HepG2 (cell line): Measurements from ENCODE around the gene KLF12. TPM values are rescaled to one million over a fixed set of nuclear protein-coding genes. Genes with fewer than 3 reads are reported as not detected.

Source experiments
- ATAC-seq: fragments of 200-7000 bp; cut with Tn5 transposase; 3 replicates; pipeline ENCODE4 v1.9.1; 2020; ENCODE audit warnings: mild to moderate bottlenecking, moderate library complexity
- BruUV-seq: library from RNA; stranded (reverse); fragments of 400-500 nt; replicated peaks from 2 replicates; lab custom pipeline; 2021; lab: Mats Ljungman, UMichigan
- CTCF ChIA-PET: fragments of 300-600 bp; formaldehyde crosslinking; extraction: SDS; loops from one replicate; lab custom pipeline; 2021; ENCODE audit warnings: low total read pairs, inconsistent platforms, low intra/inter-chr PET ratio; lab: Yijun Ruan, JAX
- POLR2A ChIA-PET: fragments of 350-600 bp; sonication (Branson Sonifier 250); formaldehyde crosslinking; loops from one replicate; lab custom pipeline; 2020; ENCODE audit warnings: antibody characterized with exemption, inconsistent platforms; lab: Yijun Ruan, JAX
- DNase-seq: peaks from one replicate; pipeline ENCODE4 v3.0.0-alpha.2; 2015; ENCODE audit warnings: low spot score
- FAIRE-seq: peaks from 3 replicates; lab custom pipeline; 2011; peaks lifted over from hg19 to GRCh38; lab: Jason Lieb, UNC
- H2AFZ ChIP-seq: one replicate; pipeline ENCODE4 v1.6.1; 2011; ENCODE audit warnings: low read length, inconsistent platforms
- H3K27ac ChIP-seq: fragments of 300-600 bp; 3 replicates; pipeline ENCODE4 v1.8.0; 2011; ENCODE audit warnings: mixed run types, mild to moderate bottlenecking, mixed read lengths, low read length, inconsistent platforms; ENCODE audit not compliant: insufficient read depth; ENCODE audit errors: extremely low read length
- H3K27me3 ChIP-seq, 2 experiments: fragments of 200-600 bp in 1 of 2; 2 replicates in 1 of 2; 3 replicates in 1 of 2; pipeline versions ENCODE4 v1.6.0 to v1.8.0; 2011; ENCODE audit warnings: low read length in 2 of 2, mild to moderate bottlenecking in 2 of 2, moderate library complexity in 2 of 2, inconsistent platforms in 1 of 2; ENCODE audit not compliant: insufficient read depth in 2 of 2, control insufficient read depth in 1 of 2
- H3K36me3 ChIP-seq, 2 experiments: fragments of 200-600 bp in 1 of 2; replicated peaks in 1 of 2; 2 replicates in 1 of 2; 3 replicates in 1 of 2; pipeline versions ENCODE4 v1.5.1 to v1.8.0; 2011; ENCODE audit warnings: low read length in 2 of 2, inconsistent platforms in 1 of 2; ENCODE audit not compliant: insufficient read depth in 2 of 2, control insufficient read depth in 1 of 2
- H3K4me1 ChIP-seq: 2 replicates; pipeline ENCODE4 v1.5.1; 2012; ENCODE audit warnings: low read length, inconsistent platforms; ENCODE audit not compliant: insufficient read depth
- H3K4me2 ChIP-seq: 2 replicates; pipeline ENCODE4 v1.6.0; 2011; ENCODE audit warnings: low read depth, low read length, inconsistent platforms
- H3K4me3 ChIP-seq, 3 experiments: fragments of 200-600 bp in 1 of 3; sonication (generic), shearing (Covaris generic) in 1 of 3; replicated peaks in 1 of 3; 2 replicates each; pipeline ENCODE4 v1.5.1; 2011 to 2016; ENCODE audit warnings: low read length in 3 of 3, inconsistent platforms in 2 of 3, low read depth in 2 of 3, mild to moderate bottlenecking in 2 of 3, control low read depth in 1 of 3, mixed read lengths in 1 of 3; ENCODE audit not compliant: insufficient read depth in 1 of 3
- H3K79me2 ChIP-seq: one replicate; pipeline ENCODE4 v1.6.1; 2011; ENCODE audit warnings: low read length, inconsistent platforms; ENCODE audit not compliant: insufficient read depth
- H3K9ac ChIP-seq: 2 replicates; pipeline ENCODE4 v1.6.0; 2011; ENCODE audit warnings: mild to moderate bottlenecking, low read depth, low read length, inconsistent platforms; ENCODE audit not compliant: insufficient read depth
- H3K9me3 ChIP-seq: 2 replicates; pipeline ENCODE4 v1.5.1; 2012; ENCODE audit warnings: mild to moderate bottlenecking, low read length
- H4K20me1 ChIP-seq: 2 replicates; pipeline ENCODE4 v1.6.0; 2011; ENCODE audit warnings: inconsistent platforms, mild to moderate bottlenecking, low read length, moderate library complexity; ENCODE audit not compliant: insufficient read depth
- GATAD2A ChIP-seq: IDR thresholded peaks from 2 replicates; pipeline ENCODE4 v1.6.1; 2016
- HDAC6 ChIP-seq: fragments of 200-600 bp; sonication (generic); IDR thresholded peaks from 2 replicates; pipeline ENCODE4 v1.7.0; 2017; ENCODE audit warnings: mild to moderate bottlenecking, antibody characterized with exemption, low read length, low read depth
- MIXL1 ChIP-seq: IDR thresholded peaks from 2 replicates; pipeline ENCODE4 v1.6.1; 2016
- MXD4 ChIP-seq: IDR thresholded peaks from 2 replicates; pipeline ENCODE4 v1.6.1; 2016; ENCODE audit warnings: mild to moderate bottlenecking, missing biosample characterization, missing genetic modification reagents
- MYNN ChIP-seq: sonication (generic); formaldehyde crosslinking; IDR thresholded peaks from 2 replicates; pipeline ENCODE4 v1.4.0; 2020; ENCODE audit warnings: mild to moderate bottlenecking, low read depth, missing genetic modification reagents
- RBFOX2 ChIP-seq: fragments of 200-400 bp; formaldehyde crosslinking; IDR thresholded peaks from 2 replicates; pipeline ENCODE4 v1.6.1; 2017; ENCODE audit warnings: low read depth, mild to moderate bottlenecking, low read length
- SNAI1 ChIP-seq: sonication (generic); formaldehyde crosslinking; IDR thresholded peaks from 2 replicates; pipeline ENCODE4 v1.5.0; 2020; ENCODE audit warnings: mild to moderate bottlenecking, missing genetic modification reagents, borderline replicate concordance
- SP1 ChIP-seq, 2 experiments: fragments of 450-650 bp in 1 of 2; sonication (generic) in 1 of 2; formaldehyde crosslinking in 1 of 2; IDR thresholded peaks; 2 replicates each; pipeline versions ENCODE4 v1.4.0 to v1.6.1; 2016 to 2020; ENCODE audit warnings: missing genetic modification reagents in 1 of 2
- SP4 ChIP-seq: sonication (generic); formaldehyde crosslinking; IDR thresholded peaks from 2 replicates; pipeline ENCODE4 v1.8.1; 2023; ENCODE audit warnings: mild to moderate bottlenecking, missing genetic modification reagents
- ZFP82 ChIP-seq: sonication (generic); formaldehyde crosslinking; IDR thresholded peaks from 2 replicates; pipeline ENCODE4 v1.5.1; 2020; ENCODE audit warnings: mild to moderate bottlenecking, missing genetic modification reagents, borderline replicate concordance
- ZNF850 ChIP-seq: sonication (generic); formaldehyde crosslinking; conservative IDR thresholded peaks from 2 replicates; pipeline ENCODE4 v1.9.0; 2021; ENCODE audit warnings: mild to moderate bottlenecking, missing genetic modification reagents
- WGBS: methylation state at CpG from one replicate; pipeline ENCODE4 v1.1.6; 2017; ENCODE audit warnings: low lambda C conversion rate; 5-methylcytosine and 5-hydroxymethylcytosine counted together
- in situ Hi-C: cut with HindIII; loops from 2 replicates; pipeline ENCODE4 v1.10.0; 2017; ENCODE audit warnings: low pct_unique_long_range_greater_than_20kb; ENCODE audit not compliant: extremely low pct_ligation_motif_present
- intact Hi-C: fragments of 100-400 bp; cut with micrococcal nuclease; formaldehyde crosslinking; loops from one replicate; pipeline ENCODE4 v1.10.0; 2022; ENCODE audit not compliant: unreplicated experiment
- polyA plus RNA-seq, 8 experiments: library from polyadenylated mRNA; depleted of rRNA in 3 of 8; stranded (reverse) in 7 of 8; unstranded in 1 of 8; fragments of >200 nt; fragmentation: Illumina TruSeq in 4 of 8; extraction: Trizol in 4 of 8; gene quantifications; 2 replicates each; pipeline versions ENCODE4 v1.2.1 to v1.2.3, GENCODE V29; 2011 to 2016; ENCODE audit warnings: low read depth in 4 of 8, missing spikeins in 1 of 8, mixed read lengths in 1 of 8; ENCODE audit not compliant: insufficient read depth in 1 of 8
- total RNA-seq, 5 experiments: library from RNA; depleted of rRNA; stranded (reverse); fragments of >200 nt; fragmentation: Illumina TruSeq; extraction: Trizol; gene quantifications; 2 replicates each; pipeline ENCODE4 v1.2.3, GENCODE V29; 2016; ENCODE audit warnings: low read depth in 1 of 5
- TF ChIP-seq, protein P1 (sequence below): sonication (generic); formaldehyde crosslinking; IDR thresholded peaks from 2 replicates; pipeline ENCODE4 v1.5.1; 2020; ENCODE audit warnings: mild to moderate bottlenecking, missing genetic modification reagents, borderline replicate concordance
- TF ChIP-seq, protein P2 (sequence below): sonication (generic); formaldehyde crosslinking; conservative IDR thresholded peaks from 2 replicates; pipeline ENCODE4 v1.4.0; 2020; ENCODE audit warnings: missing genetic modification reagents
- TF ChIP-seq, protein P3 (sequence below): sonication (generic); formaldehyde crosslinking; IDR thresholded peaks from 2 replicates; pipeline ENCODE4 v1.4.0; 2020; ENCODE audit warnings: missing genetic modification reagents, borderline replicate concordance

Gene KLF12
- total and polyA plus RNA-seq, 2 of the 13 experiments (the other 11 are each of a cell fraction or from before 2014, with no cell fraction given), result 0.66 to 1.5 TPM

DNA sequence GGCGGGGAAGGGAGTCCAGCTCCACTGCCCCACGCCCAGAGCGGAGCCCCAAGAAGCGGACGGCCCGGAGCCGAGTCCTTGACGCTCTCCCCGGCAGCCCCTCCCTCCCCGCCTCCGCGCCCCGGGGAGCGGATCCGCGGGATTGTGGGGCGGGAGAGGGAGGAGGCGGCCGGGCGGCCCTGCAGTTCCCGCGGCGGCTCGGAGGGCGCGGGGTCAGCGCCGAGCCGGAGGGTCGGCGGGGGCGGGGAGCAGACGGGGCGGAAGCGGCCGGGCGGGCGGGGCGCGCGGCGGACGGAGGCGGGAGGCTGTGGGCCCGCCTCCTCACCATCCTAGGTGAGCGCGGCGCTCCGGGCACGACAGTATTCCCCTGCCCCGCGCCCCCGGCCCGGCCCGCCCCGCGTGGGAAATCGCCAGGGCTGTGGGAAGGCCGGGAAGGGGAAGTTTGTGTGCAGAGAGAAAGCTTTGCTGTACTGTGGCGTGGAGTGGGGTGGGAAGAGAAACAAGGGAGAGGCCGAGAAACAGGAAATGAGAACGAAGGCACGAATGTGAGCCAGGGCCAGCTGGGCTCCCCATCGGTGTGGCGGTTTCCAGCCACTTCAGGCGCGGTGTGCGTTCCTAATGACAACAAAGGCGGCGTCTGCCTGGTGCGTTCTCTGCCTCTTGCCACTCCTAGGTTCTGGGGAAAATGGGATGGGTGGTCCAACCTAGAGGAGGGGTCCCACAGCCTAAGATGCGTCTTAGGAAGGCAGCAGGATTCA is 1.3 kb upstream of the KLF12 start:
- Histone ChIP-seq H3K4me3 (peak overlapping the region; percentile 64 to 75 (median 72)), H3K27me3 (peaks cover 0 to 31% of the 10 kb centered on the region in 2 experiments; a peak in 1 of 5 replicates), H3K36me3 (no peaks in the 10 kb centered on the region), H3K4me1 (peaks cover 38% of the 10 kb centered on the region), H3K9ac (peak overlapping the region; percentile 32; the same call in 1 of the 2 replicates), H3K9me3 (no peaks in the 10 kb centered on the region), H2AFZ (peak overlapping the region; percentile 34), H3K79me2 (no peaks in the 10 kb centered on the region), H4K20me1 (no peaks in the 10 kb centered on the region), H3K4me2 (peak overlapping the region; percentile 76), H3K27ac (peak overlapping the region; percentile 55)
- DNase-seq (no peak), ATAC-seq (peak; percentile 74), FAIRE-seq (no peak)
- intact Hi-C loops, result loop anchor here (1.0 to 10.0 kb wide), 2 partner anchors 152 to 301 kb away; no protein-coding TSS in a partner anchor
- ChIA-PET CTCF (no interaction called here), POLR2A (no interaction called here)
- under 1% methylated on average over 24 of the region's 72 CpGs for WGBS
- in situ Hi-C loops, result no loop called here
- no TSS peak for BruUV-seq
- no peak for TF ChIP-seq SP1 (IDR thresholded peaks at IDR 0.05)
- 0 out of 2 replicates have a peak, but pooled peaks have one; percentile 14 for TF ChIP-seq SP1 (CRISPR knock-in tag; IDR thresholded peaks at IDR 0.05)
- TF ChIP-seq GATAD2A (CRISPR knock-in tag), result no peak
- no peak for TF ChIP-seq SP4 (CRISPR knock-in tag)
- TF ChIP-seq, protein P1, sequence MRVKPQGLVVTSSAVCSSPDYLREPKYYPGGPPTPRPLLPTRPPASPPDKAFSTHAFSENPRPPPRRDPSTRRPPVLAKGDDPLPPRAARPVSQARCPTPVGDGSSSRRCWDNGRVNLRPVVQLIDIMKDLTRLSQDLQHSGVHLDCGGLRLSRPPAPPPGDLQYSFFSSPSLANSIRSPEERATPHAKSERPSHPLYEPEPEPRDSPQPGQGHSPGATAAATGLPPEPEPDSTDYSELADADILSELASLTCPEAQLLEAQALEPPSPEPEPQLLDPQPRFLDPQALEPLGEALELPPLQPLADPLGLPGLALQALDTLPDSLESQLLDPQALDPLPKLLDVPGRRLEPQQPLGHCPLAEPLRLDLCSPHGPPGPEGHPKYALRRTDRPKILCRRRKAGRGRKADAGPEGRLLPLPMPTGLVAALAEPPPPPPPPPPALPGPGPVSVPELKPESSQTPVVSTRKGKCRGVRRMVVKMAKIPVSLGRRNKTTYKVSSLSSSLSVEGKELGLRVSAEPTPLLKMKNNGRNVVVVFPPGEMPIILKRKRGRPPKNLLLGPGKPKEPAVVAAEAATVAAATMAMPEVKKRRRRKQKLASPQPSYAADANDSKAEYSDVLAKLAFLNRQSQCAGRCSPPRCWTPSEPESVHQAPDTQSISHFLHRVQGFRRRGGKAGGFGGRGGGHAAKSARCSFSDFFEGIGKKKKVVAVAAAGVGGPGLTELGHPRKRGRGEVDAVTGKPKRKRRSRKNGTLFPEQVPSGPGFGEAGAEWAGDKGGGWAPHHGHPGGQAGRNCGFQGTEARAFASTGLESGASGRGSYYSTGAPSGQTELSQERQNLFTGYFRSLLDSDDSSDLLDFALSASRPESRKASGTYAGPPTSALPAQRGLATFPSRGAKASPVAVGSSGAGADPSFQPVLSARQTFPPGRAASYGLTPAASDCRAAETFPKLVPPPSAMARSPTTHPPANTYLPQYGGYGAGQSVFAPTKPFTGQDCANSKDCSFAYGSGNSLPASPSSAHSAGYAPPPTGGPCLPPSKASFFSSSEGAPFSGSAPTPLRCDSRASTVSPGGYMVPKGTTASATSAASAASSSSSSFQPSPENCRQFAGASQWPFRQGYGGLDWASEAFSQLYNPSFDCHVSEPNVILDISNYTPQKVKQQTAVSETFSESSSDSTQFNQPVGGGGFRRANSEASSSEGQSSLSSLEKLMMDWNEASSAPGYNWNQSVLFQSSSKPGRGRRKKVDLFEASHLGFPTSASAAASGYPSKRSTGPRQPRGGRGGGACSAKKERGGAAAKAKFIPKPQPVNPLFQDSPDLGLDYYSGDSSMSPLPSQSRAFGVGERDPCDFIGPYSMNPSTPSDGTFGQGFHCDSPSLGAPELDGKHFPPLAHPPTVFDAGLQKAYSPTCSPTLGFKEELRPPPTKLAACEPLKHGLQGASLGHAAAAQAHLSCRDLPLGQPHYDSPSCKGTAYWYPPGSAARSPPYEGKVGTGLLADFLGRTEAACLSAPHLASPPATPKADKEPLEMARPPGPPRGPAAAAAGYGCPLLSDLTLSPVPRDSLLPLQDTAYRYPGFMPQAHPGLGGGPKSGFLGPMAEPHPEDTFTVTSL (CRISPR knock-in tag), result 0 out of 2 replicates have a peak, but pooled peaks have one; percentile 15
- TF ChIP-seq HDAC6, result no peak
- TF ChIP-seq ZNF850, result no peak
- TF ChIP-seq MXD4, result no peak
- TF ChIP-seq ZFP82 (CRISPR knock-in tag), result no peak
- TF ChIP-seq, protein P2, sequence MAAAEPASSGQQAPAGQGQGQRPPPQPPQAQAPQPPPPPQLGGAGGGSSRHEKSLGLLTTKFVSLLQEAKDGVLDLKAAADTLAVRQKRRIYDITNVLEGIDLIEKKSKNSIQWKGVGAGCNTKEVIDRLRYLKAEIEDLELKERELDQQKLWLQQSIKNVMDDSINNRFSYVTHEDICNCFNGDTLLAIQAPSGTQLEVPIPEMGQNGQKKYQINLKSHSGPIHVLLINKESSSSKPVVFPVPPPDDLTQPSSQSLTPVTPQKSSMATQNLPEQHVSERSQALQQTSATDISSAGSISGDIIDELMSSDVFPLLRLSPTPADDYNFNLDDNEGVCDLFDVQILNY (CRISPR knock-in tag), result 0 out of 2 replicates have a peak, but pooled peaks have one; percentile 18
- peak; percentile 31 for TF ChIP-seq RBFOX2
- TF ChIP-seq, protein P3, sequence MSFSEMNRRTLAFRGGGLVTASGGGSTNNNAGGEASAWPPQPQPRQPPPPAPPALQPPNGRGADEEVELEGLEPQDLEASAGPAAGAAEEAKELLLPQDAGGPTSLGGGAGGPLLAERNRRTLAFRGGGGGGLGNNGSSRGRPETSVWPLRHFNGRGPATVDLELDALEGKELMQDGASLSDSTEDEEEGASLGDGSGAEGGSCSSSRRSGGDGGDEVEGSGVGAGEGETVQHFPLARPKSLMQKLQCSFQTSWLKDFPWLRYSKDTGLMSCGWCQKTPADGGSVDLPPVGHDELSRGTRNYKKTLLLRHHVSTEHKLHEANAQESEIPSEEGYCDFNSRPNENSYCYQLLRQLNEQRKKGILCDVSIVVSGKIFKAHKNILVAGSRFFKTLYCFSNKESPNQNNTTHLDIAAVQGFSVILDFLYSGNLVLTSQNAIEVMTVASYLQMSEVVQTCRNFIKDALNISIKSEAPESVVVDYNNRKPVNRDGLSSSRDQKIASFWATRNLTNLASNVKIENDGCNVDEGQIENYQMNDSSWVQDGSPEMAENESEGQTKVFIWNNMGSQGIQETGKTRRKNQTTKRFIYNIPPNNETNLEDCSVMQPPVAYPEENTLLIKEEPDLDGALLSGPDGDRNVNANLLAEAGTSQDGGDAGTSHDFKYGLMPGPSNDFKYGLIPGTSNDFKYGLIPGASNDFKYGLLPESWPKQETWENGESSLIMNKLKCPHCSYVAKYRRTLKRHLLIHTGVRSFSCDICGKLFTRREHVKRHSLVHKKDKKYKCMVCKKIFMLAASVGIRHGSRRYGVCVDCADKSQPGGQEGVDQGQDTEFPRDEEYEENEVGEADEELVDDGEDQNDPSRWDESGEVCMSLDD (CRISPR knock-in tag), result no peak
- TF ChIP-seq MIXL1 (CRISPR knock-in tag), result no peak
- TF ChIP-seq SNAI1, result no peak
- TF ChIP-seq MYNN (CRISPR knock-in tag), result no peak
